GM12878 (cell line): ENCODE measurements around the gene C1QTNF7. TPM values are rescaled to one million over a fixed set of nuclear protein-coding genes. Genes with fewer than 3 reads are reported as not detected.

ENCODE experiments used
- ATAC-seq: fragments of 200-7000 bp; cut with Tn5 transposase; 3 replicates; pipeline ENCODE4 v1.9.1; 2020; ENCODE audit warnings: mild to moderate bottlenecking, moderate library complexity
- BruUV-seq: library from RNA; stranded (reverse); fragments of 400-500 nt; replicated peaks from 2 replicates; lab custom pipeline; 2021; lab: Mats Ljungman, UMichigan
- CTCF ChIA-PET: fragments of 300-600 bp; sonication (Branson Sonifier 250); formaldehyde crosslinking; extraction: SDS; loops from one replicate; lab custom pipeline; 2021; ENCODE audit warnings: inconsistent platforms; lab: Yijun Ruan, JAX
- POLR2A ChIA-PET: fragments of 350-600 bp; formaldehyde crosslinking; extraction: SDS; loops from one replicate; lab custom pipeline; 2021; ENCODE audit warnings: inconsistent platforms; lab: Charles Lee
- RAD21 ChIA-PET: fragments of 300-600 bp; sonication (Branson Sonifier 250); formaldehyde crosslinking; loops from one replicate; lab custom pipeline; 2023; ENCODE audit warnings: antibody characterized with exemption; ENCODE audit not compliant: unreplicated experiment; lab: Charles Lee
- SMC1A ChIA-PET: fragments of 300-600 bp; sonication (Branson Sonifier 250); formaldehyde crosslinking; loops from one replicate; lab custom pipeline; 2023; ENCODE audit not compliant: unreplicated experiment, uncharacterized antibody; lab: Charles Lee
- DNase-seq: peaks from one replicate; pipeline ENCODE4 v3.0.0-alpha.2; 2011; ENCODE audit warnings: low read depth, low spot score
- FAIRE-seq: peaks from 3 replicates; lab custom pipeline; 2011; peaks lifted over from hg19 to GRCh38; lab: Jason Lieb, UNC
- H2AFZ ChIP-seq: 2 replicates; pipeline ENCODE4 v1.6.0; 2011; ENCODE audit warnings: low read depth, low read length, control low read depth; ENCODE audit not compliant: control insufficient read depth
- H3K27ac ChIP-seq: 2 replicates; pipeline ENCODE4 v1.5.1; 2011; ENCODE audit warnings: control low read depth; ENCODE audit not compliant: control insufficient read depth, insufficient read depth
- H3K27me3 ChIP-seq, 2 experiments: replicated peaks in 1 of 2; 2 replicates each; pipeline versions ENCODE4 v1.6.0 to v1.6.1; 2011; ENCODE audit warnings: low read length in 1 of 2; ENCODE audit not compliant: control insufficient read depth in 2 of 2, insufficient read depth in 2 of 2
- H3K36me3 ChIP-seq, 2 experiments: 2 replicates each; pipeline ENCODE4 v1.5.1; 2011; ENCODE audit warnings: low read length in 1 of 2; ENCODE audit not compliant: control insufficient read depth in 2 of 2, insufficient read depth in 2 of 2
- H3K4me1 ChIP-seq: 2 replicates; pipeline ENCODE4 v1.6.1; 2011; ENCODE audit warnings: mild to moderate bottlenecking, low read length, moderate library complexity, mixed read lengths; ENCODE audit not compliant: control insufficient read depth, insufficient read depth
- H3K4me2 ChIP-seq: 2 replicates; pipeline ENCODE4 v1.6.0; 2011; ENCODE audit warnings: control low read depth; ENCODE audit not compliant: control insufficient read depth, insufficient read depth
- H3K4me3 ChIP-seq: fragments of 200-600 bp; sonication (generic); 2 replicates; pipeline ENCODE4 v1.5.1; 2016
- H3K79me2 ChIP-seq: 2 replicates; pipeline ENCODE4 v1.6.0; 2011; ENCODE audit warnings: low read length; ENCODE audit not compliant: control insufficient read depth, insufficient read depth
- H3K9ac ChIP-seq: 2 replicates; pipeline ENCODE4 v1.8.0; 2011; ENCODE audit warnings: low read length, control low read depth, mixed read lengths; ENCODE audit not compliant: control insufficient read depth, insufficient read depth
- H3K9me3 ChIP-seq: replicated peaks from 3 replicates; pipeline ENCODE4 v1.5.1; 2011; ENCODE audit warnings: mild to moderate bottlenecking, low read length; ENCODE audit not compliant: control insufficient read depth, insufficient read depth
- H4K20me1 ChIP-seq: 2 replicates; pipeline ENCODE4 v1.6.0; 2011; ENCODE audit not compliant: control insufficient read depth, insufficient read depth
- BMI1 ChIP-seq: fragments of 450-650 bp; IDR thresholded peaks from 2 replicates; pipeline ENCODE4 v1.6.1; 2016; ENCODE audit warnings: mild to moderate bottlenecking, moderate library complexity, borderline replicate concordance
- CEBPB ChIP-seq, 2 experiments: fragments of 150-350 bp in 1 of 2; IDR thresholded peaks; 2 replicates each; pipeline ENCODE4 v1.6.1; 2012 to 2014; ENCODE audit warnings: low read depth in 2 of 2, low read length in 2 of 2, borderline replicate concordance in 1 of 2, inconsistent platforms in 1 of 2
- JUND ChIP-seq: IDR thresholded peaks from 2 replicates; pipeline ENCODE4 v1.6.1; 2012; ENCODE audit warnings: low read depth, mild to moderate bottlenecking, low read length, improper control_type of control experiment, moderate library complexity
- NFYA ChIP-seq: IDR thresholded peaks from 2 replicates; pipeline ENCODE4 v1.6.1; 2011; ENCODE audit warnings: low read depth, mild to moderate bottlenecking, low read length, improper control_type of control experiment, borderline replicate concordance
- NFYB ChIP-seq: IDR thresholded peaks from 2 replicates; pipeline ENCODE4 v1.6.1; 2011; ENCODE audit warnings: low read depth, mild to moderate bottlenecking, low read length, improper control_type of control experiment, moderate library complexity; ENCODE audit not compliant: insufficient read depth
- POLR2AphosphoS5 ChIP-seq: IDR thresholded peaks from 2 replicates; pipeline ENCODE4 v1.6.1; 2011; ENCODE audit warnings: mild to moderate bottlenecking, low read length, inconsistent platforms
- RFX5 ChIP-seq: IDR thresholded peaks from 2 replicates; pipeline ENCODE4 v1.6.1; 2011; ENCODE audit warnings: low read depth, low read length, improper control_type of control experiment
- RUNX3 ChIP-seq: IDR thresholded peaks from 2 replicates; pipeline ENCODE4 v1.6.1; 2012; ENCODE audit warnings: low read length, inconsistent platforms
- SMARCA5 ChIP-seq: fragments of 450-650 bp; IDR thresholded peaks from 2 replicates; pipeline ENCODE4 v1.6.1; 2017; ENCODE audit warnings: mild to moderate bottlenecking
- TCF12 ChIP-seq: IDR thresholded peaks from 2 replicates; pipeline ENCODE4 v1.6.1; 2011; ENCODE audit warnings: low read depth, mild to moderate bottlenecking, low read length
- TCF7 ChIP-seq: IDR thresholded peaks from 2 replicates; pipeline ENCODE4 v1.6.1; 2014; ENCODE audit warnings: antibody characterized with exemption, borderline replicate concordance
- YBX1 ChIP-seq: fragments of 450-650 bp; IDR thresholded peaks from 2 replicates; pipeline ENCODE4 v1.6.1; 2016; ENCODE audit warnings: antibody characterized with exemption
- YY1 ChIP-seq: IDR thresholded peaks from 2 replicates; pipeline ENCODE4 v1.6.1; 2011; ENCODE audit warnings: low read depth, mild to moderate bottlenecking, low read length
- ZNF217 ChIP-seq: fragments of 450-650 bp; IDR thresholded peaks from 2 replicates; pipeline ENCODE4 v1.6.1; 2017; ENCODE audit warnings: antibody characterized with exemption, mild to moderate bottlenecking
- WGBS: methylation state at CpG from one replicate; pipeline ENCODE4 v1.1.6; 2016; ENCODE audit warnings: low lambda C conversion rate; ENCODE audit not compliant: insufficient replicate concordance, insufficient coverage; ENCODE audit errors: missing lambda C conversion rate; 5-methylcytosine and 5-hydroxymethylcytosine counted together
- in situ Hi-C: fragments of 300-500 bp; cut with MboI; formaldehyde crosslinking; loops from 9 replicates; pipeline ENCODE4 v1.14.3; 2018; ENCODE audit warnings: mixed read lengths
- intact Hi-C: fragments of 100-400 bp; cut with micrococcal nuclease; formaldehyde crosslinking; loops from one replicate; pipeline ENCODE4 v1.14.2; 2022; ENCODE audit not compliant: unreplicated experiment
- polyA plus RNA-seq, 11 experiments: library from polyadenylated mRNA; depleted of rRNA in 4 of 11; unstranded in 6 of 11; stranded (reverse) in 5 of 11; fragments of >200 nt; fragmentation: Nextera tagmentation in 4 of 11; fragmentation: Illumina TruSeq in 1 of 11; extraction: Ambion mirVana in 4 of 11; extraction: Trizol in 1 of 11; gene quantifications; 1 replicate in 1 of 11; 2 replicates in 10 of 11; pipeline versions ENCODE4 v1.2.1 to v1.2.3, GENCODE V29; 2011 to 2016; ENCODE audit warnings: inconsistent platforms in 2 of 11, missing spikeins in 2 of 11, low read depth in 1 of 11
- total RNA-seq, 4 experiments: library from RNA; depleted of rRNA in 3 of 4; stranded (reverse); fragments of >200 nt in 3 of 4; fragmentation: Illumina TruSeq in 1 of 4; extraction: Trizol in 1 of 4; gene quantifications; 2 replicates each; pipeline versions ENCODE4 v1.2.1 to v1.2.3, GENCODE V29; 2013 to 2021
- TF ChIP-seq, protein P1 (sequence below): fragments of 450-650 bp; IDR thresholded peaks from 2 replicates; pipeline ENCODE4 v1.6.1; 2017; ENCODE audit warnings: mild to moderate bottlenecking, moderate library complexity

C1QTNF7 gene
- total and polyA plus RNA-seq, 10 of the 15 experiments (the other 5 are each of a cell fraction or from before 2014, with no cell fraction given), result not detected

DNA sequence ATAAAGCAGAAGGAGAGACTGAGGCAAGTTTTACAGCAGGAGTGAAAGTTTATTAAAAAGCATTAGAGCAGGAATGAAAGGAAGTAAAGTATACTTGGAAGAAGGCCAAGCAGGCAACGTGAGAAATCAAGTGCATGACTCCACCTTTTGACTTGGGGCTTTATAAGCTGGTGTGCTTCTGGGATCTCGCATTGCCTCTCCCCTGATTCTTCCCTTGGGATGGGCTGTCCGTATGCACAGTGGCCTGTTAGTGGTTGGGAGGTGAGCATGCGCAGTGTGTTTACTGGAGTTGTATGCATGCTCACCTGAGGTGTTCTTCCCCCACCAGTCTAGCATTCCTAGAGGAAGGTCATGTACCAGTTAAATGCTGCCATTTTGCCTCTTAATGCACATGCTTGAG lies 29.1 kb upstream of the C1QTNF7 start:
- intact Hi-C loops (no loop called here), in situ Hi-C loops (no loop called here)
- CTCF ChIA-PET, result interaction anchor here (0.6 to 4.1 kb wide), 5 partner anchors 21 to 674 kb away, joined by 3 to 41 read pairs (median 4); no protein-coding TSS in a partner anchor
- Histone ChIP-seq H3K27me3 (no peaks in the 10 kb centered on the region), H3K36me3 (no peaks in the 10 kb centered on the region), H2AFZ (no peak overlapping the region), H3K27ac (no peak overlapping the region), H3K4me2 (no peak overlapping the region), H3K9me3 (no peaks in the 10 kb centered on the region), H3K79me2 (no peaks in the 10 kb centered on the region), H4K20me1 (no peaks in the 10 kb centered on the region), H3K4me1 (peaks cover 8% of the 10 kb centered on the region), H3K9ac (no peak overlapping the region), H3K4me3 (no peak overlapping the region)
- FAIRE-seq, result no peak
- no peak for ATAC-seq
- RAD21 ChIA-PET, result interaction anchor here (1.6 kb wide), 1 partner anchor 58 kb away, joined by 3 read pairs; no protein-coding TSS in a partner anchor
- POLR2A ChIA-PET, result interaction anchor here (0.6 kb wide), 1 partner anchor 1065 kb away, joined by 3 read pairs; no protein-coding TSS in a partner anchor
- no TSS peak for BruUV-seq
- no peak for DNase-seq
- SMC1A ChIA-PET, result interaction anchor here (0.9 to 1.5 kb wide), 4 partner anchors 59 to 162 kb away, joined by 3 to 4 read pairs (median 3); no protein-coding TSS in a partner anchor
- 31% methylated on average over 4 of the region's 4 CpGs for WGBS
- TF ChIP-seq RFX5, result no peak
- no peak for TF ChIP-seq YY1
- no peak for TF ChIP-seq POLR2AphosphoS5
- no peak for TF ChIP-seq SMARCA5
- no peak for TF ChIP-seq BMI1
- TF ChIP-seq RUNX3, result no peak
- no peak for TF ChIP-seq TCF7
- no peak for TF ChIP-seq TCF12
- TF ChIP-seq, protein P1, sequence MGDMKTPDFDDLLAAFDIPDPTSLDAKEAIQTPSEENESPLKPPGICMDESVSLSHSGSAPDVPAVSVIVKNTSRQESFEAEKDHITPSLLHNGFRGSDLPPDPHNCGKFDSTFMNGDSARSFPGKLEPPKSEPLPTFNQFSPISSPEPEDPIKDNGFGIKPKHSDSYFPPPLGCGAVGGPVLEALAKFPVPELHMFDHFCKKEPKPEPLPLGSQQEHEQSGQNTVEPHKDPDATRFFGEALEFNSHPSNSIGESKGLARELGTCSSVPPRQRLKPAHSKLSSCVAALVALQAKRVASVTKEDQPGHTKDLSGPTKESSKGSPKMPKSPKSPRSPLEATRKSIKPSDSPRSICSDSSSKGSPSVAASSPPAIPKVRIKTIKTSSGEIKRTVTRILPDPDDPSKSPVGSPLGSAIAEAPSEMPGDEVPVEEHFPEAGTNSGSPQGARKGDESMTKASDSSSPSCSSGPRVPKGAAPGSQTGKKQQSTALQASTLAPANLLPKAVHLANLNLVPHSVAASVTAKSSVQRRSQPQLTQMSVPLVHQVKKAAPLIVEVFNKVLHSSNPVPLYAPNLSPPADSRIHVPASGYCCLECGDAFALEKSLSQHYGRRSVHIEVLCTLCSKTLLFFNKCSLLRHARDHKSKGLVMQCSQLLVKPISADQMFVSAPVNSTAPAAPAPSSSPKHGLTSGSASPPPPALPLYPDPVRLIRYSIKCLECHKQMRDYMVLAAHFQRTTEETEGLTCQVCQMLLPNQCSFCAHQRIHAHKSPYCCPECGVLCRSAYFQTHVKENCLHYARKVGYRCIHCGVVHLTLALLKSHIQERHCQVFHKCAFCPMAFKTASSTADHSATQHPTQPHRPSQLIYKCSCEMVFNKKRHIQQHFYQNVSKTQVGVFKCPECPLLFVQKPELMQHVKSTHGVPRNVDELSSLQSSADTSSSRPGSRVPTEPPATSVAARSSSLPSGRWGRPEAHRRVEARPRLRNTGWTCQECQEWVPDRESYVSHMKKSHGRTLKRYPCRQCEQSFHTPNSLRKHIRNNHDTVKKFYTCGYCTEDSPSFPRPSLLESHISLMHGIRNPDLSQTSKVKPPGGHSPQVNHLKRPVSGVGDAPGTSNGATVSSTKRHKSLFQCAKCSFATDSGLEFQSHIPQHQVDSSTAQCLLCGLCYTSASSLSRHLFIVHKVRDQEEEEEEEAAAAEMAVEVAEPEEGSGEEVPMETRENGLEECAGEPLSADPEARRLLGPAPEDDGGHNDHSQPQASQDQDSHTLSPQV, result no peak
- no peak for TF ChIP-seq NFYA
- no peak for TF ChIP-seq NFYB
- TF ChIP-seq JUND, result no peak
- TF ChIP-seq CEBPB (IDR thresholded peaks at IDR 0.05; ENCODE audit: borderline replicate concordance in 1 of 2, low read depth in 2 of 2, low read length in 2 of 2), result no peak
- no peak for TF ChIP-seq YBX1
- TF ChIP-seq ZNF217, result no peak
